DOHH2 (cell line): Measurements from ENCODE around the gene ARL17A.
"Not testable (repeated sequence)": the region's sequence is repeated elsewhere in the genome, so short reads cannot be mapped to it uniquely, and the experiment has no call there.

ENCODE experiments used
- H3F3A ChIP-seq: fragments of 200-600 bp; sonication (generic), shearing (Covaris generic); 2 replicates; pipeline ENCODE4 v1.6.0; 2016; ENCODE audit warnings: antibody characterized with exemption, mild to moderate bottlenecking; ENCODE audit not compliant: control insufficient read depth, insufficient read depth
- H3K27ac ChIP-seq: fragments of 200-600 bp; sonication (generic); 2 replicates; pipeline ENCODE4 v1.5.1; 2014; ENCODE audit warnings: low read depth, mild to moderate bottlenecking, low read length, moderate library complexity
- H3K27me3 ChIP-seq: fragments of 200-600 bp; sonication (generic); 2 replicates; pipeline ENCODE4 v1.6.1; 2014; ENCODE audit warnings: mild to moderate bottlenecking, low read length, mixed read lengths; ENCODE audit not compliant: control insufficient read depth
- H3K36me3 ChIP-seq: fragments of 200-600 bp; sonication (generic); 2 replicates; pipeline ENCODE4 v1.6.1; 2014; ENCODE audit warnings: mild to moderate bottlenecking, low read length, moderate library complexity, mixed read lengths; ENCODE audit not compliant: control insufficient read depth
- H3K4me1 ChIP-seq: fragments of 200-600 bp; sonication (generic); 2 replicates; pipeline ENCODE4 v1.6.1; 2014; ENCODE audit warnings: mild to moderate bottlenecking, low read length, mixed read lengths; ENCODE audit not compliant: control insufficient read depth
- H3K4me2 ChIP-seq: fragments of 200-600 bp; sonication (generic); 2 replicates; pipeline ENCODE4 v1.6.0; 2014; ENCODE audit warnings: mild to moderate bottlenecking, low read length, moderate library complexity
- H3K4me3 ChIP-seq: fragments of 200-600 bp; sonication (generic); 2 replicates; pipeline ENCODE4 v1.5.1; 2014; ENCODE audit warnings: mild to moderate bottlenecking, low read length, mixed read lengths
- H3K79me2 ChIP-seq: fragments of 200-600 bp; sonication (generic); 2 replicates; pipeline ENCODE4 v1.6.1; 2014; ENCODE audit warnings: mild to moderate bottlenecking, low read length, mixed read lengths; ENCODE audit not compliant: control insufficient read depth
- H3K9me2 ChIP-seq: fragments of 200-600 bp; sonication (generic); replicated peaks from 2 replicates; pipeline ENCODE4 v1.6.1; 2014; ENCODE audit warnings: mild to moderate bottlenecking, low read length, mixed read lengths; ENCODE audit not compliant: control insufficient read depth
- H3K9me3 ChIP-seq: fragments of 200-600 bp; sonication (generic); 2 replicates; pipeline ENCODE4 v1.6.1; 2014; ENCODE audit warnings: antibody characterized with exemption, low read length, mixed read lengths; ENCODE audit not compliant: control insufficient read depth, insufficient read depth
- H4K20me1 ChIP-seq: fragments of 200-600 bp; sonication (generic); 2 replicates; pipeline ENCODE4 v1.6.0; 2014; ENCODE audit warnings: low read depth, mild to moderate bottlenecking, antibody characterized with exemption, low read length, moderate library complexity; ENCODE audit not compliant: control insufficient read depth, insufficient read depth

The ARL17A gene

DNA sequence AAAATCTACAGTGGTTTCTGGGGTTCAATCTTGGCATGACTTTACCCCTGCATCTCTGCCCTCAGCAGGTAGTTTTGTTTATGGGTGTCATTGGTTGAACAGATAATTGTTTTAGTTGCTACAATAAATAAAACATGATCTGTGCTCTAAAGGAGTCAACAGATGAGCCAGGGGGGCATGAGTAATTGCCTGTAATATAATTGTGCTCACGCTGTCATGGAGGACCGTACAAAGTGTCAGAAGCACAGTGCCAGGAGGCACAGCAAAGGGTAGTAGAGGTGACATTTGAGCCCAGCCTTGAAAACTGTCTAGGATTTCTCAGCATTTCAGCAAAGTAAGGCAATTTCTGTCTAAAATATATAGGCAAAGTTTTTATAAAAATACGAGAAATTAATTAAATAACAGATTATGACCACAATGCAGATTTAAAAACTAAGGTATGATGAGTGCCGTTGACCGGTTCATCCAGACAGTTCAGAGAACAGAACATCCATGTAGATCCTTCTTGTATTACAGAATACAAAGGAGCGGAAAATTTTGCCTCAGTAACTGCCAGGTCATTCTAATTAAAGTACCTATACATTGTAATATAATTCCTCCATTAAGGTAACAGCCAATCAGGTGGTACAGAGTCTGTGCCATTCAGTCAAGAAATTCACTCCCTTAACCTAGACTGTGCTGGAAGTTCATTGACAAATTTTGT is 79.9 kb downstream of the ARL17A start:
- H3K27me3 ChIP-seq, H3F3A ChIP-seq, H3K27ac ChIP-seq, H3K9me2 ChIP-seq, H3K4me2 ChIP-seq, H3K36me3 ChIP-seq, H3K4me1 ChIP-seq, H3K9me3 ChIP-seq, H4K20me1 ChIP-seq, H3K4me3 ChIP-seq: not testable (repeated sequence)
- H3K79me2 ChIP-seq, result peaks cover 34% of the 10 kb centered on the region

GRCh38 chr17:46492021-46492420 is 87.5 kb downstream of the ARL17A start:
- H3K4me2 ChIP-seq, H3K9me3 ChIP-seq, H3K4me3 ChIP-seq, H3K9me2 ChIP-seq, H3F3A ChIP-seq, H3K4me1 ChIP-seq, H3K27me3 ChIP-seq, H3K36me3 ChIP-seq, H4K20me1 ChIP-seq, H3K27ac ChIP-seq: not testable (repeated sequence)
- H3K79me2 ChIP-seq, result peaks cover 32% of the 10 kb centered on the region

GRCh38 chr17:46481310-46481709 is 98.2 kb downstream of the ARL17A start:
- not testable (repeated sequence) for H3F3A ChIP-seq, H3K9me3 ChIP-seq, H3K27me3 ChIP-seq, H3K79me2 ChIP-seq, H3K4me2 ChIP-seq, H3K27ac ChIP-seq, H3K9me2 ChIP-seq, H3K4me1 ChIP-seq, H3K4me3 ChIP-seq, H3K36me3 ChIP-seq, H4K20me1 ChIP-seq

DNA sequence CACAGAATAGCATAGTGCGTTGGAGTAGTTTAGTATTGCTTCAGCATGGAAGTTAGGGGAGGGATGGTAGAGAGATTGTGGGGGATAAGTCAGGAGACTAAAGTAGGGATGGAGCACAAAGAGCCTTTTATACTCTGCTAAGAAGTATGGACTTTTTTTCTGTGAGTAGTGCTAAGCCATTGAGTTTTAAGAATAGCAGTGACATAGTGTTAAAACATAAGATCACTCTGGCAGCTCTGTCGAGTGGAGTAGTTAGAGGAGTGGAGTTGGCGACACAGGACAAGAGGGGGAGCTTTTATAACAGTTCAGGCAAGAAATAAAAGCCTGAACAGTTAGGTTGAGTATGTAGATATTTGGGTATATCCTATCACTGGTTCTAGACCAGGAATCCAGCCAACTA is 100.7 kb downstream of the ARL17A start:
- not testable (repeated sequence) for H3F3A ChIP-seq, H3K9me2 ChIP-seq, H3K9me3 ChIP-seq, H3K4me3 ChIP-seq, H3K79me2 ChIP-seq, H3K36me3 ChIP-seq, H3K4me2 ChIP-seq, H4K20me1 ChIP-seq, H3K27ac ChIP-seq, H3K27me3 ChIP-seq, H3K4me1 ChIP-seq

- H3K4me1 ChIP-seq, H3K36me3 ChIP-seq, H3K9me3 ChIP-seq, H4K20me1 ChIP-seq, H3K4me3 ChIP-seq, H3K9me2 ChIP-seq, H3K79me2 ChIP-seq, H3K27ac ChIP-seq, H3F3A ChIP-seq, H3K27me3 ChIP-seq, H3K4me2 ChIP-seq: not testable (repeated sequence)
Observed at GRCh38 chr17:46475583-46475982, 103.9 kb downstream of the ARL17A start.

DNA sequence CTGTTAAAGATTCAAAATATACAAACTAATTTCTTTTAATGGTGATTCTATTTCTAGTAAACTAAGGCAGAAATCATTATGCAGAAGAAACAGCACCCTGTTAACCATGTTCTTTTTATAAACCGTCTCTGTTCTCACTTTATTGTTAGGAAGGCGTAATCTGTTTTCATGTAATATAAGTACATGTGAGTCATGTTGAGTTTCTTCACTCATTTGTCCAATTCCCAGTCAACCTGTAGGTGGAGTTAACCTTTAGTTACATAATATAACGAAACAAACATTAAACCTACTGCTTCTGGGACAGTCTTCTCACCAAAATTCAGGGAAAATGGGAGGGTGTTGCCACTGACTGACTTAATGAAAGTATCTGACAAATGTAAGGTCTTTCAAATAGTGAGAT is 105.0 kb downstream of the ARL17A start:
- H3F3A ChIP-seq, H3K79me2 ChIP-seq, H3K9me3 ChIP-seq, H3K4me1 ChIP-seq, H3K27ac ChIP-seq, H3K9me2 ChIP-seq, H3K4me2 ChIP-seq, H3K36me3 ChIP-seq, H3K27me3 ChIP-seq, H4K20me1 ChIP-seq, H3K4me3 ChIP-seq: not testable (repeated sequence)

DNA sequence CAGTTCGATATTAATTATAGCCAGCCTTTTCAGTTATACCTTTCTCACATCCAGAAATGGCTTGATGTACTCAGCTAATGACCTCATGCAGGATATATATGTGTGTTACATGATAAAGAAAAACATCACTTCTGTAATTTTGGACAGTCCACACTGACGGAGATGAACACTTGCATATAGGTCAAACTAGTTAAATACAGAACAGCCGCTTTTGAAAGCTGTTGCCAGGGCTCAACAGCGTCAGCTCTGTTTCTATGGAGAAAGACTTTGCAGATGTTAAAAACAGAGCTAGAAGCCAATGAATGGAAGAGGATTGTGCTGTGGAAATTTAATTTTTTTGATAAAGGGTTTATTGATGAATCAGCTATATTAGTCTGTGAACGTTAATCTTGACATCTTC is 111.9 kb downstream of the ARL17A start:
- not testable (repeated sequence) for H3K36me3 ChIP-seq, H3K27ac ChIP-seq, H3K79me2 ChIP-seq

More for the DNA sequence above, 111.9 kb downstream of the ARL17A start:
- not testable (repeated sequence) for H3K4me3 ChIP-seq, H3K9me3 ChIP-seq, H3K4me2 ChIP-seq, H3F3A ChIP-seq, H3K4me1 ChIP-seq, H3K9me2 ChIP-seq, H4K20me1 ChIP-seq, H3K27me3 ChIP-seq
